Esophagus squamous epithelium (tissue), 4 donors: ENCODE data around the gene TMEM236.

Experiments used
- CTCF ChIP-seq, 6 experiments: fragments of 450-650 bp in 4 of 6; fragments of 200-600 bp in 2 of 6; sonication (generic) in 2 of 6; IDR thresholded peaks; one replicate each; pipeline ENCODE4 v1.5.1; 2016 to 2019; ENCODE audit warnings: antibody characterized with exemption in 6 of 6, mild to moderate bottlenecking in 4 of 6, moderate library complexity in 4 of 6
- POLR2A ChIP-seq, 4 donors: fragments of 450-650 bp; IDR thresholded peaks; one replicate each; pipeline ENCODE4 v1.6.1; 2017; ENCODE audit warnings: antibody characterized with exemption in 4 of 4, mild to moderate bottlenecking in 4 of 4, moderate library complexity in 3 of 4

GRCh38 chr10:17842641-17843040 lies 90.6 kb downstream of the TMEM236 start:
- TF ChIP-seq CTCF (IDR thresholded peaks at IDR 0.05) (no peak), POLR2A (IDR thresholded peaks at IDR 0.05) (no peak)
